ENCODE results near the gene UNC5C. TPM values are rescaled to one million over a fixed set of nuclear protein-coding genes. Genes with fewer than 3 reads are reported as not detected.

Gene UNC5C
- polyA plus RNA-seq, 1 of the 3 experiments (the other 2 are of a cell fraction): 3.3 TPM

GRCh38 chr4:95362906-95363558 lies 185.7 kb downstream of the UNC5C start:
- POLR2A ChIA-PET: interaction anchor here (1.3 kb wide), 1 partner anchor 185 kb away, joined by 4 read pairs; the partner anchor contains the start of gene UNC5C
- no peaks in the 10 kb centered on the region for H4K20me1 ChIP-seq (ENCODE audit: insufficient read depth)
- H3K9ac ChIP-seq: no peak overlapping the region
- peaks cover 0 to 37% of the 10 kb centered on the region in 2 experiments; a peak in 2 of 4 replicates for H3K4me1 ChIP-seq (ENCODE audit: control insufficient read depth in 1 of 2, insufficient read depth in 2 of 2, low read depth in 1 of 2, low read length in 1 of 2)
- no peaks in the 10 kb centered on the region for H3K79me2 ChIP-seq (ENCODE audit: insufficient read depth)
- TF ChIP-seq FOXM1 (IDR thresholded peaks at IDR 0.05; ENCODE audit: low read depth) (no peak), MXI1 (IDR thresholded peaks at IDR 0.05; ENCODE audit: low read depth, low read length) (peak; percentile 33; the same call in 1 of the 2 replicates), RCOR1 (IDR thresholded peaks at IDR 0.05; ENCODE audit: low read length) (0 out of 2 replicates have a peak, but pooled peaks have one; percentile 70), GATA2 (CRISPR knock-in tag; IDR thresholded peaks at IDR 0.05) (peak; percentile 92), YY1 (IDR thresholded peaks at IDR 0.05; ENCODE audit: low read depth) (no peak), USF1 (IDR thresholded peaks at IDR 0.05; ENCODE audit: borderline replicate concordance, low read depth) (no peak), FOXJ3 (CRISPR knock-in tag; IDR thresholded peaks at IDR 0.05) (0 out of 2 replicates have a peak, but pooled peaks have one; percentile 52), EP300 (IDR thresholded peaks at IDR 0.05; ENCODE audit: borderline replicate concordance in 1 of 2, low read depth in 1 of 2, low read length in 1 of 2) (peak in 1 of 2 experiments; percentile 92; a peak in 2 of 4 replicates), RAD21 (IDR thresholded peaks at IDR 0.05; ENCODE audit: low read length) (peak; percentile 59), CHD2 (IDR thresholded peaks at IDR 0.05; ENCODE audit: low read length, partially characterized antibody) (peak; percentile 73), CTCF (IDR thresholded peaks at IDR 0.05) (peak; percentile 58)
- H3K27ac ChIP-seq (ENCODE audit: low read depth in 2 of 2, low read length in 1 of 2): peak overlapping the region in 1 of 2 experiments; percentile 90; a peak in 2 of 4 replicates
- peak overlapping the region in 1 of 2 experiments; percentile 18; a peak in 3 of 4 replicates for H3K4me3 ChIP-seq (ENCODE audit: low read depth in 2 of 2, low read length in 1 of 2)
- no peaks in the 10 kb centered on the region for H3F3A ChIP-seq (replicated peaks; ENCODE audit: insufficient read depth)
- peak overlapping the region; percentile 56; the same call in 1 of the 2 replicates for H2AFZ ChIP-seq (ENCODE audit: low read depth)
- H3K36me3 ChIP-seq (replicated peaks in 1 of 2; ENCODE audit: control insufficient read depth in 1 of 2, insufficient read depth in 2 of 2, low read length in 1 of 2): peaks cover 3 to 5% of the 10 kb centered on the region in 2 experiments
- CTCF ChIA-PET: interaction anchor here (0.6 to 2.1 kb wide), 20 partner anchors 8 to 185 kb away, joined by 3 to 8 read pairs (median 4); partner anchors contain the start of gene UNC5C
- H3K9me3 ChIP-seq: no peaks in the 10 kb centered on the region
- H3K4me2 ChIP-seq: peak overlapping the region; percentile 58
- H3K27me3 ChIP-seq (ENCODE audit: insufficient read depth): no peaks in the 10 kb centered on the region
- 29% methylated on average over 7 of the region's 7 CpGs for WGBS (ENCODE audit: low lambda C conversion rate)
- H3K9me2 ChIP-seq: no peaks in the 10 kb centered on the region
- peak; percentile 48 for DNase-seq

GRCh38 chr4:95362066-95362465 lies 186.7 kb downstream of the UNC5C start:
- Histone ChIP-seq H3K27me3 (ENCODE audit: insufficient read depth) (no peaks in the 10 kb centered on the region), H3F3A (replicated peaks; ENCODE audit: insufficient read depth) (no peaks in the 10 kb centered on the region), H3K9me3 (no peaks in the 10 kb centered on the region), H3K4me3 (ENCODE audit: low read depth in 2 of 2, low read length in 1 of 2) (no peak overlapping the region), H3K27ac (ENCODE audit: low read depth in 2 of 2, low read length in 1 of 2) (peak overlapping the region in 1 of 2 experiments; percentile 90; a peak in 2 of 4 replicates), H3K36me3 (replicated peaks in 1 of 2; ENCODE audit: control insufficient read depth in 1 of 2, insufficient read depth in 2 of 2, low read length in 1 of 2) (peaks cover 3 to 5% of the 10 kb centered on the region in 2 experiments), H3K79me2 (ENCODE audit: insufficient read depth) (no peaks in the 10 kb centered on the region), H3K4me1 (ENCODE audit: control insufficient read depth in 1 of 2, insufficient read depth in 2 of 2, low read depth in 1 of 2, low read length in 1 of 2) (peaks cover 0 to 32% of the 10 kb centered on the region in 2 experiments; a peak in 2 of 4 replicates), H2AFZ (ENCODE audit: low read depth) (no peak overlapping the region), H3K9ac (no peak overlapping the region), H3K9me2 (no peaks in the 10 kb centered on the region), H4K20me1 (ENCODE audit: insufficient read depth) (no peaks in the 10 kb centered on the region), H3K4me2 (no peak overlapping the region)
- TF ChIP-seq FOXJ3 (CRISPR knock-in tag; IDR thresholded peaks at IDR 0.05) (no peak), SIN3A (IDR thresholded peaks at IDR 0.05; ENCODE audit: borderline replicate concordance, low read depth, low read length) (no peak), GATA2 (CRISPR knock-in tag; IDR thresholded peaks at IDR 0.05) (no peak)
- TF ChIP-seq, protein P1, sequence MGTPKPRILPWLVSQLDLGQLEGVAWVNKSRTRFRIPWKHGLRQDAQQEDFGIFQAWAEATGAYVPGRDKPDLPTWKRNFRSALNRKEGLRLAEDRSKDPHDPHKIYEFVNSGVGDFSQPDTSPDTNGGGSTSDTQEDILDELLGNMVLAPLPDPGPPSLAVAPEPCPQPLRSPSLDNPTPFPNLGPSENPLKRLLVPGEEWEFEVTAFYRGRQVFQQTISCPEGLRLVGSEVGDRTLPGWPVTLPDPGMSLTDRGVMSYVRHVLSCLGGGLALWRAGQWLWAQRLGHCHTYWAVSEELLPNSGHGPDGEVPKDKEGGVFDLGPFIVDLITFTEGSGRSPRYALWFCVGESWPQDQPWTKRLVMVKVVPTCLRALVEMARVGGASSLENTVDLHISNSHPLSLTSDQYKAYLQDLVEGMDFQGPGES (IDR thresholded peaks at IDR 0.05; ENCODE audit: low read depth, low read length): no peak
- POLR2A ChIA-PET: no interaction called here
- no peak for DNase-seq
- 90% methylated on average over 7 of the region's 7 CpGs for WGBS (ENCODE audit: low lambda C conversion rate)
- CTCF ChIA-PET: interaction anchor here (0.6 to 2.1 kb wide), 17 partner anchors 8 to 186 kb away, joined by 3 to 8 read pairs (median 4); partner anchors contain the start of gene UNC5C
